Cardiac fibroblast (primary cell): ENCODE data around the gene SFXN5.
A peak's percentile ranks its signal among the peaks of the same experiment; 100 is the strongest.

ENCODE experiments used
- DNase-seq, 2 donors: peaks; one replicate each; pipeline versions ENCODE4 v3.0.0 to v3.0.0-alpha.2; 2010; ENCODE audit warnings: low read depth in 2 of 2
- H3K4me3 ChIP-seq, 2 donors: replicated peaks in 1 of 2; 1 replicate in 1 of 2; 2 replicates in 1 of 2; pipeline ENCODE4 v1.5.1; 2011; ENCODE audit warnings: low read depth in 2 of 2, low read length in 2 of 2, mild to moderate bottlenecking in 2 of 2, moderate library complexity in 1 of 2
- TF ChIP-seq, protein P1 (sequence below): IDR thresholded peaks from one replicate; pipeline ENCODE4 v1.5.1; 2011; ENCODE audit warnings: low read depth, mild to moderate bottlenecking, low read length, inconsistent platforms

Gene SFXN5

DNA sequence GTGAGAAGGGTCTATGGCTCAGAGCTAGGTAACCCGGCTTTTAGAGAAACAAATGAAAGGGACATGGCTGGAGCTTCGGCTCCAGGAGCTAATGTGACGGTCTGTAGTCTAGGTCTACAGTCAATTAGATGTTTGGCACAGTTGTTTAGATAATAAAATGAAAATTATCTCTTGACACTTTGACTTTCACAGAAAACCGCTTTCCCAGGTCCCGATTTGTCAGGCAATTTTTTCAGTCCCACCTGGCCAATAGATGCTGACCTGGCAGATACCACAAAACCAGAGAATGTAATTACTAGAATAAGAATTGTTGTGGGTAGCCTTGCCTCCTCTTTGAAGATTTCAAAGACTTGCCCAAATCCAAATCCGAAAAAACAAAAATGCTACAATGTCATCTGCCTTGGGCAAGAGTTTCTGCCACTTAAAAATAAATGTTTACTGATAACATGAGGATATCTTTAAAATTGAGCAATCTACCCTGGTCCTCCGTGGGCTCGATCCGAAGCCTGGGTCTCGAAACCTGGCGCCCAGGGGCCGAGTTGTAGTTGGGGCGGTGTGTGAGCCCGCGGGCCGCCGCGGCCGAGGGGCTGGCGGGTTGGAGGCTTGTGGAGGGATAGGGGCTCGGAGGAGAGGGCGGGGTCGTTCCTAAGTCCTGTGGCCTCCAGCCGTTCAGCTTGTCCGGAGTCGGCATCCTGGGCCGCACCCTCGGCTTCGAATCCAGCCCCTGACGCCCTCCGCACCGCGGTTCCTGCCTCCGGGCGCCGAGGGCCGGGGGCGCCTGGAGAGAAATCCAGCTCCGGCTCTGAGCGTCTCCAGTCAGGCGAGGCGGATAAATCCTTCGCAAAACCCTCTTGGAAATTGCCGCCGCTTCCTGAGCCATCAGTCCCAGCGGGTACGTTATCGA, 151.8 kb downstream of the SFXN5 start:
- TF ChIP-seq, protein P1, sequence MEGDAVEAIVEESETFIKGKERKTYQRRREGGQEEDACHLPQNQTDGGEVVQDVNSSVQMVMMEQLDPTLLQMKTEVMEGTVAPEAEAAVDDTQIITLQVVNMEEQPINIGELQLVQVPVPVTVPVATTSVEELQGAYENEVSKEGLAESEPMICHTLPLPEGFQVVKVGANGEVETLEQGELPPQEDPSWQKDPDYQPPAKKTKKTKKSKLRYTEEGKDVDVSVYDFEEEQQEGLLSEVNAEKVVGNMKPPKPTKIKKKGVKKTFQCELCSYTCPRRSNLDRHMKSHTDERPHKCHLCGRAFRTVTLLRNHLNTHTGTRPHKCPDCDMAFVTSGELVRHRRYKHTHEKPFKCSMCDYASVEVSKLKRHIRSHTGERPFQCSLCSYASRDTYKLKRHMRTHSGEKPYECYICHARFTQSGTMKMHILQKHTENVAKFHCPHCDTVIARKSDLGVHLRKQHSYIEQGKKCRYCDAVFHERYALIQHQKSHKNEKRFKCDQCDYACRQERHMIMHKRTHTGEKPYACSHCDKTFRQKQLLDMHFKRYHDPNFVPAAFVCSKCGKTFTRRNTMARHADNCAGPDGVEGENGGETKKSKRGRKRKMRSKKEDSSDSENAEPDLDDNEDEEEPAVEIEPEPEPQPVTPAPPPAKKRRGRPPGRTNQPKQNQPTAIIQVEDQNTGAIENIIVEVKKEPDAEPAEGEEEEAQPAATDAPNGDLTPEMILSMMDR, result no peak
- H3K4me3 ChIP-seq, result peak overlapping the region in 1 of 2 donors; percentile 21
- DNase-seq, result no peak

DNA sequence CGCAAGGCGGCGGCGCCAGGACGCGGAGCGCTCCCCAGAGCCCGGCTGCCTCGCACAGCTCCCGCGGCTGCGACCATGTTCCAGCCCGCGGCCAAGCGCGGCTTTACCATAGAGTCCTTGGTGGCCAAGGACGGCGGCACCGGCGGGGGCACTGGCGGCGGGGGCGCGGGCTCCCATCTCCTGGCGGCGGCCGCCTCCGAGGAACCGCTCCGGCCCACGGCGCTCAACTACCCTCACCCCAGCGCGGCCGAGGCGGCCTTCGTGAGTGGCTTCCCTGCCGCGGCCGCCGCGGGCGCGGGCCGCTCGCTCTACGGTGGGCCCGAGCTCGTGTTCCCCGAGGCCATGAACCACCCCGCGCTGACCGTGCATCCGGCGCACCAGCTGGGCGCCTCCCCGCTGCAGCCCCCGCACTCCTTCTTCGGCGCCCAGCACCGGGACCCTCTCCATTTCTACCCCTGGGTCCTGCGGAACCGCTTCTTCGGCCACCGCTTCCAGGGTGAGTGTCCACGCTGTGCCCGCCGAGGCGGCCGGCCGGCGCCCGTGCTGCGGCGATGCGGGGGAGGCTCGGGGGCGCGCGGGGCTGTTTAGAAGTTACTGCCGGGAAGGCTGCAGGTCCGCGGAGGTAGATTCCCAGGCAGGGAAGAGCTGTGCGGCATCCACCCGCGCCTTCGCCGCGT, 153.5 kb downstream of the SFXN5 start:
- no peak overlapping the region for H3K4me3 ChIP-seq
- DNase-seq, result no peak
- TF ChIP-seq, protein P1, result no peak

DNA sequence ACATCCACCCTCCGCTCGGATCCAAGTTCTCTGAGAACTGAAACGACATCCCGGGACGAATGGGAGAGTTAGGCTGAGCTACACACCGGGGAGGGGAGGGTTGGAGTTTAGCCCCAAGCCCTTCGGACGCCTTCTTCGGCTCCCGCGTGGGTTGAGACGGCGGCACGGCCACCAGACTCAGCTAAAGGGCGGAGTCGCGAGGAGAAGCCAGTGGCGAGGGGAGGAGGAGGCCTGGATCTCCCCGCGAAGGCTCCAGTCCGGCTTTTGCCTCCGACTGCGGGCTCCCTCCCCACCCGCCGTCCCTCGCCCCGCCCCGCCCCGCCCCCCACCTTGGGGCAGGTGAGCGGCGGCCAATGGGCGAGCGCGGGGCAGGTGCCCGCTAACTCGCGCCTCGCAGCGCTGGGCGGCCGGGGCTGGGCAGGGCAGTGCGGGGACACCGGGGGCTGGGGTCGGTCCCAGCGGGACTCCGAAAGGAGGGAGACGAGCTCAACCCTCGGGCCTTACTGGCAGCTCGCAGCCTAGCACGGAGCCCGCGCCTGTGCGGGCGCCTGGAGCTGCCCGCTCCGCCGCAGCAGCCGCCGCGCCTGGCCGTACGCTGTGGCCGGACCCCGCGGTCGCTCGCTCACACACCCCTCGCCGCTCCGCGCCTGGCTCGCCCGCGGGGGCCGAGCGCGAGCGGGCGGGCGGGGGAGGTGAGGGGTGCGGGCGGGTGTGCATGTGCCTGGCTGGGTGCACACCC, 154.2 kb downstream of the SFXN5 start, which contains the start of gene EMX1:
EMX1 (plus strand) TSS at position 382 of the 739 bp plus-strand sequence; CDS start at position 716, 334 bp downstream.
- no peak for DNase-seq
- H3K4me3 ChIP-seq, result no peak within 1 kb of the TSS

DNA sequence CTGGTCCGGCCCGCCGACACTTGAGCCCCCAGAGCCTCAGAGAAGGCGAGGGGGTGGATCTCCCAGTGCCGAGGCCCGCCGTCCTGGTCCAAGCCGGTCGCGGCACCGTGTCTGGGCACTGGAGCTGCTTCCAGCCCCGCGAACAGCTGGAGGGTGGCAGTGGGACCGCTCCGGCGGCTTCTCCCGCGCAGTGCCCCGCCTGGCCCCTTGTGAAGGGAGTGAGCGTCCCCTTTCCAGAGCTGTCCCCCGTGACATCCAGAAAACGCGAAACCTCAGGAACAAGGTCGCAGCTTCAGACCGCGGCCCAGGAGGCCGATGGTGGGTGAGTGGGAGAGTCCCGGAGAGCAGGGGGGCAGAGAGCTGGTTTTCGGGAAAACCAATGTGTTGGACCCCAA, 154.8 kb downstream of the SFXN5 start:
- no peak for DNase-seq
- no peak overlapping the region for H3K4me3 ChIP-seq

More for the DNA sequence above, 154.2 kb downstream of the SFXN5 start, which contains the start of gene EMX1:
- TF ChIP-seq, protein P1, result no peak

DNA sequence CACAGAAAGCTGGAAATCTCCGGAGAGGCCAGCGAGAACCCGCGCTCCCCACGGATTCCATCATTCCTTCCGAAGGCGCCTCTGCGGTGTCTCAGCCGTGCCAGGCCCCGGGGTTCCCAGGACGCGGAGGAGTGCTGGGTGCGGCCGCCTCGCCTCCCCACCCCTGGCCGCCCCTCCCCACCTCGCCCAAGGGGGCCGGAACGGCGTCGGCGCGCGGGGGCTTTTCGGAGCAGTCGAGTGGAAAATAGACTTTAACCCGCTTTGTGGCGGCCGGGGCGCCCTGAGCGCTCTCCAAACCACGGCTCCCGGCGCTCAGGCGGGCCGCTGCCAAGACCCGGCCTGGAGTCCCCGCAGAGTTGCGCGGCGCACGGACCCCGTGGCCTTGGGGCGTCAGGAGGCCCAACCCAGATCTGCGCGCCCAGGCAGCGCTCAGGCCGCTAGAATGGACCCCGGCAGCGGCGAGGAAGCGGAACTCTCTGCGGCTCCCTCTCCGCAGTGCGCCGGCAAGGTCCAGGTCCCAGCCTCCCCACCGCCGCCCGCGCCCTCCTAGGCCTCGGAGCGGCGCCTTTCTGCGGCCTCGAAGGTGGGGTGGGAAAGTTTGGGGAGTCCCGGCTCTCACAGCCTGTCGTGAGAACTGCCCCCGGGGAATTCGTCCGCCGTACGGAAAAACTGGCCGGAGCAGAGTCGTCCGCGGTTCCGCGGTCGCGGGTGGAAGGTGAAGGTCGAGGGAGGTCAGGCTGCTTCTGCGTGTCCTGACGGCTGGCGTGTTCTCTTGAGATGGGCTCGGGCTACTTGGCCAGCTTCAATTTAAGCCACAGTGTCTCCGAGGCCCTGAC, 155.4 kb downstream of the SFXN5 start:
- DNase-seq, result peak; percentile 24 to 31
- TF ChIP-seq, protein P1, result no peak
- H3K4me3 ChIP-seq, result no peak overlapping the region

More for the DNA sequence above, 154.8 kb downstream of the SFXN5 start:
- TF ChIP-seq, protein P1, result no peak
